ENCODE measurements around the gene RMI1.

GRCh38 chr9:83964973-83965349 lies 15.6 kb upstream of the RMI1 start:
- TF ChIP-seq, protein P1, sequence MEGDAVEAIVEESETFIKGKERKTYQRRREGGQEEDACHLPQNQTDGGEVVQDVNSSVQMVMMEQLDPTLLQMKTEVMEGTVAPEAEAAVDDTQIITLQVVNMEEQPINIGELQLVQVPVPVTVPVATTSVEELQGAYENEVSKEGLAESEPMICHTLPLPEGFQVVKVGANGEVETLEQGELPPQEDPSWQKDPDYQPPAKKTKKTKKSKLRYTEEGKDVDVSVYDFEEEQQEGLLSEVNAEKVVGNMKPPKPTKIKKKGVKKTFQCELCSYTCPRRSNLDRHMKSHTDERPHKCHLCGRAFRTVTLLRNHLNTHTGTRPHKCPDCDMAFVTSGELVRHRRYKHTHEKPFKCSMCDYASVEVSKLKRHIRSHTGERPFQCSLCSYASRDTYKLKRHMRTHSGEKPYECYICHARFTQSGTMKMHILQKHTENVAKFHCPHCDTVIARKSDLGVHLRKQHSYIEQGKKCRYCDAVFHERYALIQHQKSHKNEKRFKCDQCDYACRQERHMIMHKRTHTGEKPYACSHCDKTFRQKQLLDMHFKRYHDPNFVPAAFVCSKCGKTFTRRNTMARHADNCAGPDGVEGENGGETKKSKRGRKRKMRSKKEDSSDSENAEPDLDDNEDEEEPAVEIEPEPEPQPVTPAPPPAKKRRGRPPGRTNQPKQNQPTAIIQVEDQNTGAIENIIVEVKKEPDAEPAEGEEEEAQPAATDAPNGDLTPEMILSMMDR (IDR thresholded peaks at IDR 0.05), result no peak
- TF ChIP-seq EP300 (IDR thresholded peaks at IDR 0.05), result no peak
